ENCODE measurements around the gene IGSF21. TPM values are rescaled to one million over a fixed set of nuclear protein-coding genes. Genes with fewer than 3 reads are reported as not detected.

The IGSF21 gene
- total and polyA plus RNA-seq, 10 of the 15 experiments (the other 5 are each of a cell fraction or from before 2014, with no cell fraction given), result 0.03 to 0.49 TPM; not detected in 8

DNA sequence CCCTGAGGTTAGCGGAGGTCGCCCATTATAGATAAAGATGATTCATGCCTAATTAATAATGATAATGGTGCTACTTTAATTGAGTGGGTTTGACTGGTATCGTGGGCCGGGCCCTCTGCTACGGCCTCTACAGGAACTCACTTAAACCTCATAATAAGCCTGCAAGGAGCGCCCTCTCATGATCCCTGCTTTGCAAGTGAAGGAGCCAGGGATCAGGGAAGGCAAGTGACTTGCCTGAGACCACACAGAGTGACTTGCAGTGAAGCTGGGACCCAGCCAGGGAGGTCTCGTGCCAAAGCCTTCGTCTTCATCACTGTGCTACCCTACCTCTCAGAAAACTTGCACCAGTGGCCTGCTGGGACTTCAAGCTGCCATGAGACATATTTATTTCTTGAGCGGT, 206.8 kb downstream of the IGSF21 start (continued):
- TF ChIP-seq RUNX3 (IDR thresholded peaks at IDR 0.05; ENCODE audit: low read length), result no peak
- no peak for TF ChIP-seq MTA3 (IDR thresholded peaks at IDR 0.05; ENCODE audit: borderline replicate concordance, low read length)

- H4K20me1 ChIP-seq (ENCODE audit: control insufficient read depth, insufficient read depth), result no peaks in the 10 kb centered on the region
- H3K4me1 ChIP-seq (ENCODE audit: control insufficient read depth, insufficient read depth, low read length), result no peaks in the 10 kb centered on the region
- RAD21 ChIA-PET (ENCODE audit: unreplicated experiment), result no interaction called here
- CTCF ChIA-PET, result interaction anchor here (1.7 kb wide), 1 partner anchor 17 kb away, joined by 4 read pairs; no protein-coding TSS in a partner anchor
- no peaks in the 10 kb centered on the region for H3K79me2 ChIP-seq (ENCODE audit: control insufficient read depth, insufficient read depth, low read length)
- WGBS (ENCODE audit: insufficient coverage, insufficient replicate concordance, low lambda C conversion rate, missing lambda C conversion rate), result 0% methylated on average over 1 of the region's 1 CpG
- POLR2A ChIA-PET, result no interaction called here
- no TSS peak for BruUV-seq (replicated peaks)
- SMC1A ChIA-PET (ENCODE audit: uncharacterized antibody, unreplicated experiment), result no interaction called here
- H3K36me3 ChIP-seq (ENCODE audit: control insufficient read depth in 2 of 2, insufficient read depth in 2 of 2, low read length in 1 of 2), result no peaks in the 10 kb centered on the region
- TF ChIP-seq, protein P1, sequence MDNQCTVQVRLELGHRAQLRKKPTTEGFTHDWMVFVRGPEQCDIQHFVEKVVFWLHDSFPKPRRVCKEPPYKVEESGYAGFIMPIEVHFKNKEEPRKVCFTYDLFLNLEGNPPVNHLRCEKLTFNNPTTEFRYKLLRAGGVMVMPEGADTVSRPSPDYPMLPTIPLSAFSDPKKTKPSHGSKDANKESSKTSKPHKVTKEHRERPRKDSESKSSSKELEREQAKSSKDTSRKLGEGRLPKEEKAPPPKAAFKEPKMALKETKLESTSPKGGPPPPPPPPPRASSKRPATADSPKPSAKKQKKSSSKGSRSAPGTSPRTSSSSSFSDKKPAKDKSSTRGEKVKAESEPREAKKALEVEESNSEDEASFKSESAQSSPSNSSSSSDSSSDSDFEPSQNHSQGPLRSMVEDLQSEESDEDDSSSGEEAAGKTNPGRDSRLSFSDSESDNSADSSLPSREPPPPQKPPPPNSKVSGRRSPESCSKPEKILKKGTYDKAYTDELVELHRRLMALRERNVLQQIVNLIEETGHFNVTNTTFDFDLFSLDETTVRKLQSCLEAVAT (IDR thresholded peaks at IDR 0.05), result no peak
- TF ChIP-seq PRDM15 (CRISPR knock-in tag; IDR thresholded peaks at IDR 0.05), result no peak
- no peak for TF ChIP-seq E2F4 (IDR thresholded peaks at IDR 0.05; ENCODE audit: low read depth, low read length)
- TF ChIP-seq, protein P2, sequence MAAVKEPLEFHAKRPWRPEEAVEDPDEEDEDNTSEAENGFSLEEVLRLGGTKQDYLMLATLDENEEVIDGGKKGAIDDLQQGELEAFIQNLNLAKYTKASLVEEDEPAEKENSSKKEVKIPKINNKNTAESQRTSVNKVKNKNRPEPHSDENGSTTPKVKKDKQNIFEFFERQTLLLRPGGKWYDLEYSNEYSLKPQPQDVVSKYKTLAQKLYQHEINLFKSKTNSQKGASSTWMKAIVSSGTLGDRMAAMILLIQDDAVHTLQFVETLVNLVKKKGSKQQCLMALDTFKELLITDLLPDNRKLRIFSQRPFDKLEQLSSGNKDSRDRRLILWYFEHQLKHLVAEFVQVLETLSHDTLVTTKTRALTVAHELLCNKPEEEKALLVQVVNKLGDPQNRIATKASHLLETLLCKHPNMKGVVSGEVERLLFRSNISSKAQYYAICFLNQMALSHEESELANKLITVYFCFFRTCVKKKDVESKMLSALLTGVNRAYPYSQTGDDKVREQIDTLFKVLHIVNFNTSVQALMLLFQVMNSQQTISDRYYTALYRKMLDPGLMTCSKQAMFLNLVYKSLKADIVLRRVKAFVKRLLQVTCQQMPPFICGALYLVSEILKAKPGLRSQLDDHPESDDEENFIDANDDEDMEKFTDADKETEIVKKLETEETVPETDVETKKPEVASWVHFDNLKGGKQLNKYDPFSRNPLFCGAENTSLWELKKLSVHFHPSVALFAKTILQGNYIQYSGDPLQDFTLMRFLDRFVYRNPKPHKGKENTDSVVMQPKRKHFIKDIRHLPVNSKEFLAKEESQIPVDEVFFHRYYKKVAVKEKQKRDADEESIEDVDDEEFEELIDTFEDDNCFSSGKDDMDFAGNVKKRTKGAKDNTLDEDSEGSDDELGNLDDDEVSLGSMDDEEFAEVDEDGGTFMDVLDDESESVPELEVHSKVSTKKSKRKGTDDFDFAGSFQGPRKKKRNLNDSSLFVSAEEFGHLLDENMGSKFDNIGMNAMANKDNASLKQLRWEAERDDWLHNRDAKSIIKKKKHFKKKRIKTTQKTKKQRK (IDR thresholded peaks at IDR 0.05; ENCODE audit: low read depth, low read length), result no peak
- no peak for TF ChIP-seq ZSCAN29 (IDR thresholded peaks at IDR 0.05)
- TF ChIP-seq EP300 (IDR thresholded peaks at IDR 0.05; ENCODE audit: borderline replicate concordance in 1 of 2, control insufficient read depth in 1 of 2, low read depth in 2 of 2, low read length in 2 of 2), result no peak
- intact Hi-C loops (cut with micrococcal nuclease; ENCODE audit: unreplicated experiment), result no loop called here
- H3K9me3 ChIP-seq (replicated peaks; ENCODE audit: control insufficient read depth, insufficient read depth, low read length), result no peaks in the 10 kb centered on the region
- H3K27ac ChIP-seq (ENCODE audit: control insufficient read depth, insufficient read depth), result no peak overlapping the region
- no peak for ATAC-seq
- no peaks in the 10 kb centered on the region; a peak in 1 of 4 replicates for H3K27me3 ChIP-seq (replicated peaks in 1 of 2; ENCODE audit: control insufficient read depth in 2 of 2, insufficient read depth in 2 of 2, low read length in 1 of 2)
- no peak overlapping the region for H3K4me3 ChIP-seq
- no peak for FAIRE-seq
- in situ Hi-C loops (cut with MboI), result no loop called here
- H3K9ac ChIP-seq (ENCODE audit: control insufficient read depth, insufficient read depth, low read length), result no peak overlapping the region
- H3K4me2 ChIP-seq (ENCODE audit: control insufficient read depth, insufficient read depth), result no peak overlapping the region
- no peak for DNase-seq (ENCODE audit: low read depth, low spot score)
- no peak overlapping the region for H2AFZ ChIP-seq (ENCODE audit: control insufficient read depth, low read depth, low read length)
Measured at GRCh38 chr1:18315449-18315848, 207.9 kb downstream of the IGSF21 start.

All from GM12878 (cell line).